Measurements from ENCODE around the gene CDIPT. TPM values are rescaled to one million over a fixed set of nuclear protein-coding genes. Genes with fewer than 3 reads are reported as not detected.

Gene CDIPT
- total and polyA plus RNA-seq, 2 of the 13 experiments (the other 11 are each of a cell fraction or from before 2014, with no cell fraction given), result 54.9 to 97.5 TPM

DNA sequence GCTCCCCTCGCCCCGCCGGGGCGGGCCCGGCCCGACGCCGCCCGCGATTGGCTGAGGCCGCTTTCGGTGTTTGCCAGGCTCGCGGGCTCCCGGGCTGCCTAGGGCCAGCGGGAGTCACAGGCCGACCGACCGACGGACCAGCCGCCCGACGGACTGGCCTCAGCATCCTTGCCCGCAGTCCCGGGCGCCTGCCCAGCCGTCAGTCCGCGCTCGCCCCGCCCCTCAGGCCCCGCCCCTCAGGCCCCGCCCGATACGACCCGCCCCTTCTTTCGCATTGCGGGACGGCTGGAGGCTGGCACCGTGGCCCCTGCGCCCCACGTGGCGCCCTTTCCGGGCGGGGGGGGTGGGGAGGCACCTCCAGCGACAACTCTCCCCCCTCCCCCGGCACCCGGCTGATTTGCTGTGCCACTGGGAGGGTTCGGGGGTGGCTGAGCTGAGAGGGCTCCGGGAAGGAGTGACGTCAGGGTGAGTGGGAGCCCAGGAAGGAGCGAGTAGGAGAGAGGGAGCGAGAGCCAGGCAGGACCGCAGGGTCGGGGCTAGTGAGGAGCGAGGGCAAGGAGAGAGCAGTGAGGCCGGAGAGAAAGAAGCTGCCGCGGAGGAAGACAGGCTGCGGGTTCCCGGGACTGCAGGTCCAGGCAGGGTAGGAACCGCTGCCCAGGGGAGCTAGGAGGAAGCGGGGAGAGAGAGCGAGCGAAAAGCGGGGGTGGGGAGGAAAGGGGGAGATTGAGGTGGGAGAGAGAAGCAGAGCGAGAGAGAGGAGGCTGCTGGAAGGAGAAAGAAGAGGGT is 37.3 kb upstream of the CDIPT start, which contains the start of gene ASPHD1 (continued):
- TF ChIP-seq, protein P1, sequence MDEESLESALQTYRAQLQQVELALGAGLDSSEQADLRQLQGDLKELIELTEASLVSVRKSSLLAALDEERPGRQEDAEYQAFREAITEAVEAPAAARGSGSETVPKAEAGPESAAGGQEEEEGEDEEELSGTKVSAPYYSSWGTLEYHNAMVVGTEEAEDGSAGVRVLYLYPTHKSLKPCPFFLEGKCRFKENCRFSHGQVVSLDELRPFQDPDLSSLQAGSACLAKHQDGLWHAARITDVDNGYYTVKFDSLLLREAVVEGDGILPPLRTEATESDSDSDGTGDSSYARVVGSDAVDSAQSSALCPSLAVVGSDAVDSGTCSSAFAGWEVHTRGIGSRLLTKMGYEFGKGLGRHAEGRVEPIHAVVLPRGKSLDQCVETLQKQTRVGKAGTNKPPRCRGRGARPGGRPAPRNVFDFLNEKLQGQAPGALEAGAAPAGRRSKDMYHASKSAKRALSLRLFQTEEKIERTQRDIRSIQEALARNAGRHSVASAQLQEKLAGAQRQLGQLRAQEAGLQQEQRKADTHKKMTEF (CRISPR knock-in tag; IDR thresholded peaks at IDR 0.05), result no peak; the same call in 1 of the 2 replicates
- TF ChIP-seq, protein P2, sequence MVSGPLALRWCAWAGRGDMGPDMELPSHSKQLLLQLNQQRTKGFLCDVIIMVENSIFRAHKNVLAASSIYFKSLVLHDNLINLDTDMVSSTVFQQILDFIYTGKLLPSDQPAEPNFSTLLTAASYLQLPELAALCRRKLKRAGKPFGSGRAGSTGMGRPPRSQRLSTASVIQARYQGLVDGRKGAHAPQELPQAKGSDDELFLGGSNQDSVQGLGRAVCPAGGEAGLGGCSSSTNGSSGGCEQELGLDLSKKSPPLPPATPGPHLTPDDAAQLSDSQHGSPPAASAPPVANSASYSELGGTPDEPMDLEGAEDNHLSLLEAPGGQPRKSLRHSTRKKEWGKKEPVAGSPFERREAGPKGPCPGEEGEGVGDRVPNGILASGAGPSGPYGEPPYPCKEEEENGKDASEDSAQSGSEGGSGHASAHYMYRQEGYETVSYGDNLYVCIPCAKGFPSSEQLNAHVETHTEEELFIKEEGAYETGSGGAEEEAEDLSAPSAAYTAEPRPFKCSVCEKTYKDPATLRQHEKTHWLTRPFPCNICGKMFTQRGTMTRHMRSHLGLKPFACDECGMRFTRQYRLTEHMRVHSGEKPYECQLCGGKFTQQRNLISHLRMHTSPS (CRISPR knock-in tag; IDR thresholded peaks at IDR 0.05; ENCODE audit: low read depth), result peak; percentile 79
- TF ChIP-seq ZBTB38 (CRISPR knock-in tag; IDR thresholded peaks at IDR 0.05), result no peak; the same call in 1 of the 2 replicates
- no peak for TF ChIP-seq CHD2 (IDR thresholded peaks at IDR 0.05; ENCODE audit: low read depth, low read length)
- no peak for TF ChIP-seq ZKSCAN8 (CRISPR knock-in tag; IDR thresholded peaks at IDR 0.05; ENCODE audit: borderline replicate concordance)
- TF ChIP-seq RBM22 (optimal IDR thresholded peaks at IDR 0.05; ENCODE audit: low read length), result no peak
- TF ChIP-seq SMAD9 (CRISPR knock-in tag; IDR thresholded peaks at IDR 0.05), result no peak
- peak; percentile 10; the same call in 1 of the 2 replicates for TF ChIP-seq EHMT2 (IDR thresholded peaks at IDR 0.05; ENCODE audit: borderline replicate concordance, low read depth, low read length)
- peak; percentile 47; the same call in 1 of the 2 replicates for TF ChIP-seq JUN (CRISPR knock-in tag; IDR thresholded peaks at IDR 0.05)
- peak; percentile 50; the same call in 1 of the 2 replicates for TF ChIP-seq MAFG (CRISPR knock-in tag; IDR thresholded peaks at IDR 0.05)
- peak; percentile 90; the same call in 1 of the 2 replicates for TF ChIP-seq ZBTB42 (CRISPR knock-in tag; IDR thresholded peaks at IDR 0.05)
- peak; percentile 95 for TF ChIP-seq MYC (CRISPR knock-in tag; IDR thresholded peaks at IDR 0.05; ENCODE audit: borderline replicate concordance)
- TF ChIP-seq ZNF138 (CRISPR knock-in tag; IDR thresholded peaks at IDR 0.05; ENCODE audit: low read depth), result peak; percentile 62; the same call in 1 of the 2 replicates
- no peak for TF ChIP-seq AGO1 (IDR thresholded peaks at IDR 0.05; ENCODE audit: low read depth, low read length, poor library complexity, severe bottlenecking)
- TF ChIP-seq ZNF724P (CRISPR knock-in tag; IDR thresholded peaks at IDR 0.05; ENCODE audit: borderline replicate concordance), result peak; percentile 91; the same call in 1 of the 2 replicates
- no peak; the same call in 1 of the 2 replicates for TF ChIP-seq ZNF232 (CRISPR knock-in tag; IDR thresholded peaks at IDR 0.05; ENCODE audit: borderline replicate concordance)
- TF ChIP-seq IKZF1 (IDR thresholded peaks at IDR 0.05), result 0 out of 2 replicates have a peak, but pooled peaks have one; percentile 25
- TF ChIP-seq, protein P3, sequence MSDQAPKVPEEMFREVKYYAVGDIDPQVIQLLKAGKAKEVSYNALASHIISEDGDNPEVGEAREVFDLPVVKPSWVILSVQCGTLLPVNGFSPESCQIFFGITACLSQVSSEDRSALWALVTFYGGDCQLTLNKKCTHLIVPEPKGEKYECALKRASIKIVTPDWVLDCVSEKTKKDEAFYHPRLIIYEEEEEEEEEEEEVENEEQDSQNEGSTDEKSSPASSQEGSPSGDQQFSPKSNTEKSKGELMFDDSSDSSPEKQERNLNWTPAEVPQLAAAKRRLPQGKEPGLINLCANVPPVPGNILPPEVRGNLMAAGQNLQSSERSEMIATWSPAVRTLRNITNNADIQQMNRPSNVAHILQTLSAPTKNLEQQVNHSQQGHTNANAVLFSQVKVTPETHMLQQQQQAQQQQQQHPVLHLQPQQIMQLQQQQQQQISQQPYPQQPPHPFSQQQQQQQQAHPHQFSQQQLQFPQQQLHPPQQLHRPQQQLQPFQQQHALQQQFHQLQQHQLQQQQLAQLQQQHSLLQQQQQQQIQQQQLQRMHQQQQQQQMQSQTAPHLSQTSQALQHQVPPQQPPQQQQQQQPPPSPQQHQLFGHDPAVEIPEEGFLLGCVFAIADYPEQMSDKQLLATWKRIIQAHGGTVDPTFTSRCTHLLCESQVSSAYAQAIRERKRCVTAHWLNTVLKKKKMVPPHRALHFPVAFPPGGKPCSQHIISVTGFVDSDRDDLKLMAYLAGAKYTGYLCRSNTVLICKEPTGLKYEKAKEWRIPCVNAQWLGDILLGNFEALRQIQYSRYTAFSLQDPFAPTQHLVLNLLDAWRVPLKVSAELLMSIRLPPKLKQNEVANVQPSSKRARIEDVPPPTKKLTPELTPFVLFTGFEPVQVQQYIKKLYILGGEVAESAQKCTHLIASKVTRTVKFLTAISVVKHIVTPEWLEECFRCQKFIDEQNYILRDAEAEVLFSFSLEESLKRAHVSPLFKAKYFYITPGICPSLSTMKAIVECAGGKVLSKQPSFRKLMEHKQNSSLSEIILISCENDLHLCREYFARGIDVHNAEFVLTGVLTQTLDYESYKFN (CRISPR knock-in tag; conservative IDR thresholded peaks at IDR 0.05), result peak; percentile 52; the same call in 1 of the 2 replicates
- TF ChIP-seq SPEN (CRISPR knock-in tag; IDR thresholded peaks at IDR 0.05; ENCODE audit: low read depth), result no peak
- no peak for TF ChIP-seq RFX5 (IDR thresholded peaks at IDR 0.05; ENCODE audit: low read depth, low read length)
- TF ChIP-seq RELA (CRISPR knock-in tag; IDR thresholded peaks at IDR 0.05), result peak; percentile 59
- TF ChIP-seq THYN1 (CRISPR knock-in tag; IDR thresholded peaks at IDR 0.05; ENCODE audit: borderline replicate concordance, low read depth), result no peak
- TF ChIP-seq ZNF30 (CRISPR knock-in tag; IDR thresholded peaks at IDR 0.05), result no peak
